ENCODE measurements around the gene BLOC1S4.

Gene BLOC1S4

DNA sequence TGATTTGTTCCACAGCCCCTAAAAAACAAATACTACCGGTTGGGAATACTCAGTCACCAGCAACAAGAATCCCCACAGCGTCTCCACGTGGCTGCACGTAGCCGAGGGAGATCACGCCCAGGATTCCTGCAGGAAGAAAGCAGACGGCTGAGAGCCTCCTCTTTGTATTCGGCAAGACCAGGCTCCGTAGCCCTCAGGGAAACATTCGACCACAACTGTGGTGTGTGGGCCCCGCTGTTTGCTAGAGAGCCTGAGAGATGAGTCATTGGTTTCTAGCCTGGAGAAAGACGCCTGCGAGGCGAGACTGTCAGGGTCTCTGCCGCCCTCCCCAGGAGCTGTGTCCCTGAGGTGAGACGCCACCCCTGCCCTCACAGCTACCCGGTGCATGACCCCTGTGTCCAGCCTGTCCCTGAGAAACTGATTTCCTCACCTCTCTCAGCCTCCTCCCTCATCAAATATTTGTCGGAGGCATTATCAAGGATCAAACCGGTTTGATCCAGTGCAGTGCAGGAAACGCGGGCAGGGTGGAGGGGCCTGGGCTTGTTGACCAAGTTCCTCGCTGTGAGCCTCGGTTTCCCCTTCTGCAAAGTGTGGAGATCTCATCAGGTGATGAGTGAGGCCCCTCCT is 27.0 kb upstream of the BLOC1S4 start:
- no peaks in the 10 kb centered on the region for H3K36me3 ChIP-seq
- DNase-seq, result no peak
- intact Hi-C loops (cut with DNase I; ENCODE audit: low total_unique reads), result no loop called here
- H3K27ac ChIP-seq, result no peak overlapping the region
- peaks cover 0 to 17% (median 0%) of the 10 kb centered on the region in 4 donors for H3K4me1 ChIP-seq
- no peaks in the 10 kb centered on the region for H3K27me3 ChIP-seq
- H3K9me3 ChIP-seq, result no peaks in the 10 kb centered on the region
- H3K4me3 ChIP-seq, result no peak overlapping the region
- TF ChIP-seq, protein P1, sequence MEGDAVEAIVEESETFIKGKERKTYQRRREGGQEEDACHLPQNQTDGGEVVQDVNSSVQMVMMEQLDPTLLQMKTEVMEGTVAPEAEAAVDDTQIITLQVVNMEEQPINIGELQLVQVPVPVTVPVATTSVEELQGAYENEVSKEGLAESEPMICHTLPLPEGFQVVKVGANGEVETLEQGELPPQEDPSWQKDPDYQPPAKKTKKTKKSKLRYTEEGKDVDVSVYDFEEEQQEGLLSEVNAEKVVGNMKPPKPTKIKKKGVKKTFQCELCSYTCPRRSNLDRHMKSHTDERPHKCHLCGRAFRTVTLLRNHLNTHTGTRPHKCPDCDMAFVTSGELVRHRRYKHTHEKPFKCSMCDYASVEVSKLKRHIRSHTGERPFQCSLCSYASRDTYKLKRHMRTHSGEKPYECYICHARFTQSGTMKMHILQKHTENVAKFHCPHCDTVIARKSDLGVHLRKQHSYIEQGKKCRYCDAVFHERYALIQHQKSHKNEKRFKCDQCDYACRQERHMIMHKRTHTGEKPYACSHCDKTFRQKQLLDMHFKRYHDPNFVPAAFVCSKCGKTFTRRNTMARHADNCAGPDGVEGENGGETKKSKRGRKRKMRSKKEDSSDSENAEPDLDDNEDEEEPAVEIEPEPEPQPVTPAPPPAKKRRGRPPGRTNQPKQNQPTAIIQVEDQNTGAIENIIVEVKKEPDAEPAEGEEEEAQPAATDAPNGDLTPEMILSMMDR (IDR thresholded peaks at IDR 0.05), result no peak

DNA sequence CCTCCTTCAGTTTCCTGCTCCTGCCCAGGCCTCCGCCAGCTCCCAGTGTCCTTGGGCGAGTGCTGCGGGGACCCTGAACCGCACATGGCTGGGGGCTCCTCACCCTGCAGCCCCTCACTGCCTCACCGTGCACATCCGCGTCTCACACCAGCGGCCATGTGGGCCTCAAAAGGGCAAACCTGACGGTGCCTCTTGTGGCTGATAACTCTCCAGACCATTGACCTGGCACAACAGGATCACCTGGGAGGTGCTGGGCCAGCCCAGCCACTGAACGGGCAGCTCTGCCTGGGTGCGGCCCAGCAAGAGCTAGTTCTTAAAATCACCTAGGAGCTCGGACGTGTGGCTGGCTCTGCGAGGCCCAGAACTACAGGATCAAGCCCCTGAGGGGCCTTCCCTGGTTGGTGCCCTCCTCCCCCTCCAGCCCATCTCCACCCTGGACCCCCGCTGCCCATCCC is 26.4 kb upstream of the BLOC1S4 start:
- Histone ChIP-seq H3K36me3 (no peaks in the 10 kb centered on the region), H3K9me3 (no peaks in the 10 kb centered on the region), H3K4me1 (peaks cover 0 to 22% (median 0%) of the 10 kb centered on the region in 4 donors), H3K4me3 (no peak overlapping the region), H3K27ac (no peak overlapping the region), H3K27me3 (no peaks in the 10 kb centered on the region)
- no peak for DNase-seq
- intact Hi-C loops (cut with DNase I; ENCODE audit: low total_unique reads), result no loop called here
- TF ChIP-seq, protein P1 (IDR thresholded peaks at IDR 0.05), result no peak

DNA sequence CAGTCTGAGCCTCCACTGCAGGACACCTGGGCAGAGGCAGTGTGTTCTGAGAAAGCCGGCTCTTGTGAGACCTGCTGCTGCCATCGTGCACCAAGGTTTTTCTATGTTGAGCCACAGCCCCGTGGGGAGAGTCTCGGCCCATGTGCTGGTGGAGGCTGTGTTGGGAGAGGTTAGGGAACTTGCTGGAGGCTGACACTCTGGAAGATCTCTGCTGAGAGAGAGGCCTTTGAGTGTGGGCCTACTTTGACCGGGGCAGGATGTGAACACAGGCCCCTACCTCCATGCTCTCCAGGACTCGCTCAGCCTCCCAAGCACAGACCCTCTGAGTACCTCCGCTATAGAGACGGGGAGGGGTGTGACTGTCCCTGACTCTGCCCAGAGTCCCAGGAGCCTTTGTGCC is 23.6 kb upstream of the BLOC1S4 start:
- H3K36me3 ChIP-seq, result peaks cover 0 to 7% (median 0%) of the 10 kb centered on the region in 3 donors
- intact Hi-C loops (cut with DNase I; ENCODE audit: low total_unique reads), result no loop called here
- TF ChIP-seq, protein P1 (IDR thresholded peaks at IDR 0.05), result no peak
- no peak overlapping the region for H3K27ac ChIP-seq
- H3K9me3 ChIP-seq, result no peaks in the 10 kb centered on the region
- no peak for DNase-seq
- no peaks in the 10 kb centered on the region for H3K27me3 ChIP-seq
- peaks cover 0 to 27% (median 0%) of the 10 kb centered on the region in 4 donors for H3K4me1 ChIP-seq
- no peak overlapping the region for H3K4me3 ChIP-seq

DNA sequence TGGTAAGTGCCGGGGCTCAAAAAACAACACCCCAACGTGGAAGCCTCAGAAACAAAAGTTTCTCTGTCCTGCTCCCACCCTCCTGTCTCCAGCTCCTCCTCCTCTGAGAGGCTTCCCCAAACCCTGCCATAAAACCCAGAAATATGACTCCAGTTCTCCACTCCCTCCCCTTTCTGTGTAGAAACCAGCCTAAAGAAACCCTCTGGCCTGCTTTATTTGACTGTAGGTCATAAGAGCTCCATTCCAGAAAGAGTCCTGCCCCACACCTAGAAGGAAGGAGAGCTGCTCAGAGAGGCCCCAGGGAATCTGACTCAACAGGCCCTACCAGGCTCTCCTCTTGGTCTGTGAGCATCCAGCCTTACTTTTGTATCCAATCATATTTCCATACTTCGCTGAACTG is 23.2 kb upstream of the BLOC1S4 start:
- Histone ChIP-seq H3K4me1 (peaks cover 0 to 27% (median 0%) of the 10 kb centered on the region in 4 donors), H3K27me3 (no peaks in the 10 kb centered on the region)
- intact Hi-C loops (cut with DNase I; ENCODE audit: low total_unique reads), result no loop called here

DNA sequence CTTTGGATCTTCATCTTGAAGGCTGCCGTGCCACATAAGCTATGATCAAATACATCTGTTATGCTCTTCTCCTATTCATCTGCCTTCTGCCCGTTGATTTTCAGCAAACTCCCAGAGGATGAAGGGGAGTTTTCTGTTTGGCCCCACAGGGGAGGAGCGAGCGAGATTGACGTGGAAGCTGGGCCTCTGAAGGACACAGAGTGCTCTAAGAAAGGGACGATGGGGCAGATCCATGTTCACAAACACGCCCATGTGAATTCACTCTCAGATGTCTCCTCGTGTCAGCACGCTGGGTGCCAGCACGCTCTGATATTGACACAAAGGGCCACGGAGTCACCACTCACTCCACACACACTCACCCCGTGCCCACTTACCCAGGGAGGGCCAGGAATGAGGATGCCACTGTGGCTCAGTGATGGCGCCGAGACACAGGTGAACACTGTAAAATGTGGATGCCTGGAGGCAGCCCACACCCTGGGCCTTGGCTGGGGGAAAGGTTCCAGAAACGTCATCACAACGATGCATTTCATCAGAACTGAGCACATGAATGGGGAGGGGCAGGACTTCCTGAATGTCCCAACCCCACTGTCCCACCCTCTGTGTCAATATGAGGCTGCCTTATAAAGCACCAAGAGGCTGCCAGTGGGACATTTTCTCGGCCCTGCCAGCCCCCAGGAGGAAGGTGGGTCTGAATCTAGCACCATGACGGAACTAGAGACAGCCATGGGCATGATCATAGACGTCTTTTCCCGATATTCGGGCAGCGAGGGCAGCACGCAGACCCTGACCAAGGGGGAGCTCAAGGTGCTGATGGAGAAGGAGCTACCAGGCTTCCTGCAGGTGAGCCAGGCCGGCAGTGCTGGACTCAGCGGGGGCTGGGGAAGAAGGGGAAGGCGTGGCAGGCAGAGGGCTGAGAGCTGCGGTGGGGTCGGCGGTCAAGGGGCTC is 22.5 kb upstream of the BLOC1S4 start, which contains the start of gene S100P:
Gene S100P, plus strand, starts transcription at position 648 of the 946 bp plus-strand sequence. Its CDS starts 55 bp downstream, at position 703.
- TF ChIP-seq, protein P1 (IDR thresholded peaks at IDR 0.05), result no peak
- DNase-seq, result peak in 1 of 2 donors; percentile 19
- Histone ChIP-seq H3K4me3 (no peak within 1 kb of the TSS), H3K9me3 (no peaks in the 10 kb centered on the region), H3K36me3 (peaks cover 0 to 7% (median 0%) of the 10 kb centered on the region in 3 donors), H3K27ac (no peak within 1 kb of the TSS), H3K4me1 (peaks cover 0 to 25% (median 0%) of the 10 kb centered on the region in 4 donors), H3K27me3 (no peaks in the 10 kb centered on the region)
- intact Hi-C loops (cut with DNase I; ENCODE audit: low total_unique reads), result no loop called here

More for the DNA sequence above, 23.2 kb upstream of the BLOC1S4 start:
- no peaks in the 10 kb centered on the region for H3K9me3 ChIP-seq
- TF ChIP-seq, protein P1 (IDR thresholded peaks at IDR 0.05), result no peak
- H3K4me3 ChIP-seq, result no peak overlapping the region
- H3K36me3 ChIP-seq, result peaks cover 0 to 7% (median 0%) of the 10 kb centered on the region in 3 donors
- no peak overlapping the region for H3K27ac ChIP-seq
- DNase-seq, result no peak
